Neural crest cell (in vitro differentiated cells): ENCODE results near the gene FBRSL1. TPM values are rescaled to one million over a fixed set of nuclear protein-coding genes. Genes with fewer than 3 reads are reported as not detected.

ENCODE experiments used
- DNase-seq: peaks from one replicate; pipeline ENCODE4 v3.0.0; 2021; ENCODE audit warnings: low read depth, mixed read lengths, low spot score
- H3K27ac Mint-ChIP-seq: one replicate; pipeline ENCODE4 v1.8.0; 2021; ENCODE audit warnings: mild to moderate bottlenecking, mixed read lengths; ENCODE audit not compliant: unreplicated experiment
- H3K27me3 Mint-ChIP-seq: 2 replicates; pipeline ENCODE4 v1.8.0; 2021; ENCODE audit warnings: low read depth, mild to moderate bottlenecking, mixed read lengths
- H3K36me3 Mint-ChIP-seq: 2 replicates; pipeline ENCODE4 v1.8.0; 2021; ENCODE audit warnings: low read depth, mild to moderate bottlenecking, mixed read lengths
- H3K4me1 Mint-ChIP-seq: 2 replicates; pipeline ENCODE4 v1.8.0; 2021; ENCODE audit warnings: mixed read lengths
- H3K4me3 Mint-ChIP-seq: one replicate; pipeline ENCODE4 v1.8.0; 2021; ENCODE audit warnings: mild to moderate bottlenecking, mixed read lengths
- H3K9me3 Mint-ChIP-seq: 2 replicates; pipeline ENCODE4 v1.8.0; 2021; ENCODE audit warnings: mixed read lengths
- CTCF ChIP-seq: fragments of 200-600 bp; sonication (generic); conservative IDR thresholded peaks from 2 replicates; pipeline ENCODE4 v1.5.0; 2021; ENCODE audit warnings: antibody characterized with exemption, mild to moderate bottlenecking
- total RNA-seq: library from RNA; stranded (reverse); gene quantifications from 2 replicates; pipeline ENCODE4 v1.2.1, GENCODE V29; 2021

Gene FBRSL1
- total RNA-seq, 1 donor from 2014 or later: 118 TPM

- DNase-seq: no peak
- H3K4me1 Mint-ChIP-seq: peaks cover 9% of the 10 kb centered on the region
- no peak for TF ChIP-seq CTCF
- no peaks in the 10 kb centered on the region for H3K9me3 Mint-ChIP-seq
- no peaks in the 10 kb centered on the region for H3K27me3 Mint-ChIP-seq
- H3K4me3 Mint-ChIP-seq: peak overlapping the region; percentile 38
- peaks cover 9% of the 10 kb centered on the region for H3K36me3 Mint-ChIP-seq
- H3K27ac Mint-ChIP-seq: no peak overlapping the region
Measured at GRCh38 chr12:132512197-132513069, 22.5 kb downstream of the FBRSL1 start.

GRCh38 chr12:132513070-132513398, 23.1 kb downstream of the FBRSL1 start:
- Mint-ChIP-seq H3K4me1 (peaks cover 10% of the 10 kb centered on the region), H3K4me3 (no peak overlapping the region), H3K36me3 (peaks cover 11% of the 10 kb centered on the region), H3K9me3 (peaks cover under 1% of the 10 kb centered on the region), H3K27me3 (no peaks in the 10 kb centered on the region), H3K27ac (no peak overlapping the region)
- no peak for DNase-seq
- no peak for TF ChIP-seq CTCF

DNA sequence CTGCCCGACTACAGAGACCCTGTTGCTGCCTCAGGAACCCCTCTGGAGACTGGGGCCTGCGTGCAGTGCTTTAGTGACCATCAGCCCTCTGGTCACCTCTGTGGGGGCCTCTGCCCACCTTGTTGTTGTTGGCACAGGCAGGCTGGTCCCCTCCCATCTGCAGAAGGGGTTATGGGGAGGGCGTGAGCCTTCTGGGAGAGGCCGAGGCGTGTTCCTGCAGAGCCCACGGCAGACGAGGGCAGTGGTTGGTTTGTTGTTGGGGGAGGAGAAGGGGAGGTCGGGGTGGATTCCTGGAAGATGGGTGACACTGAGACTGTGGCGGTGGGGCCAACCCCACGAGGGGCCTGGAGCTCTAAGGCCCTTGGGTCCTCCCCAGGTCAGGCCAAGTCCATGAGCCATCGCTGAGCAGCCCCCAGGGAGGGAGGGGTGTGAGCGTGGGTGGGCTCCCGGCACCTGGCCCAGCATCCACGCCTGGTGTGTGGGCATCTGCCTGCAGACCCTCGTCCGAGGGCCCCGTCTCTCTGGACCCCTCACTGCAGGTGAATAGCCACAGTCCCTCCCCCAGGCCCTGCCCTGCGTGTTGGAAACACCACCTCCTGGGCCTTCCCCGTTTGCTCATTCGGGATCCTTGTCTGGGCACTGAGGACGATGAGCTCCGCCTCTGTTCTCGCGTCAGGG, 23.6 kb downstream of the FBRSL1 start:
- Mint-ChIP-seq H3K4me1 (peaks cover 13% of the 10 kb centered on the region), H3K36me3 (peaks cover 17% of the 10 kb centered on the region), H3K27ac (no peak overlapping the region), H3K27me3 (no peaks in the 10 kb centered on the region), H3K9me3 (peaks cover 7% of the 10 kb centered on the region), H3K4me3 (no peak overlapping the region)
- TF ChIP-seq CTCF: no peak
- no peak for DNase-seq

GRCh38 chr12:132514216-132514820, 24.4 kb downstream of the FBRSL1 start:
- Mint-ChIP-seq H3K36me3 (peaks cover 23% of the 10 kb centered on the region), H3K9me3 (peaks cover 10% of the 10 kb centered on the region), H3K27me3 (no peaks in the 10 kb centered on the region), H3K4me1 (peaks cover 13% of the 10 kb centered on the region), H3K4me3 (no peak overlapping the region), H3K27ac (no peak overlapping the region)
- TF ChIP-seq CTCF: no peak
- DNase-seq: no peak

DNA sequence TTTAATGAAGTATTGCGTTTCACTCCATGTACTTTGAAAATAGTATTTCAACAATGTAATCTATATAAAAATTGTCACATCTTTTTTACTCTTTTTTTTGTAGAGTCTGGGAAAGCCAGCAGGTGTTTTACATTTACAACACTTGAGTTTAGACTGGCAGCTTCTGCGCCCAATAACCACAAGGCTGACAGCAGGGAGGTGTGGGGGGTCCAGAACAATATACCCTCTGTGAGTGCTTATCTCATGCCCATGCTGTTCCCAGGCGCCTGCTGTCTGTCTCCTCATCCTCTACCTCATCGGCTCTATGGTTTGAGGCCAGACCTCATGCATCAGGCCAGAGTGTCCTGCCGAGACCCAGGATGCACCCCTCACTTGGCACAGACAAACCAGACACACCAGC, 24.9 kb downstream of the FBRSL1 start:
- Mint-ChIP-seq H3K27me3 (no peaks in the 10 kb centered on the region), H3K4me3 (no peak overlapping the region), H3K36me3 (peaks cover 23% of the 10 kb centered on the region), H3K4me1 (peaks cover 13% of the 10 kb centered on the region), H3K27ac (no peak overlapping the region), H3K9me3 (peaks cover 10% of the 10 kb centered on the region)
- TF ChIP-seq CTCF: no peak
- DNase-seq: no peak
